Epithelial cell of esophagus (primary cell): ENCODE results near the gene MFAP3.

Experiments used
- DNase-seq: peaks from one replicate; pipeline ENCODE4 v3.0.0; 2010; ENCODE audit warnings: low read depth
- H3K4me3 ChIP-seq: 2 replicates; pipeline ENCODE4 v1.5.1; 2011; ENCODE audit warnings: mild to moderate bottlenecking, low read length, control low read depth
- TF ChIP-seq, protein P1 (sequence below): IDR thresholded peaks from 2 replicates; pipeline ENCODE4 v1.5.1; 2011; ENCODE audit warnings: low read depth, mild to moderate bottlenecking, low read length, control low read depth, inconsistent platforms; ENCODE audit not compliant: insufficient read depth; ENCODE audit errors: missing control alignments

Gene MFAP3

DNA sequence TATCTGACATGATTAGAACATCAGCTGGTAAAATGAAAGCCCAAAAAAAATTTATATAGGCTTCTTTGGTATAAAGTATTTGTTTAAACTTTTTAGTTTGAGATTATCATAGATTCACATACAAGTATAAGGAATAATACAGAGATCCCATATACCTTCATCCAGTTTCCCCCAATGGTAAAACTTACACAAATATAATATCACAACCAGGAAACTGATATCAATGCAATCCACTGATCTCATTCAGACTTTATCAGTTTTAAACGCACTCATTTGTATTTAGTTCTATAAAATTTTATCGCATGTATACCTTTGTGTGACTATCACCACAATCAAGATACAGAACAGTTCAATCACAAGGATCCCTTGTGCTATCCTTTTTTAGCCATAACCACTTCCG, 3.8 kb upstream of the MFAP3 start:
- no peak overlapping the region for H3K4me3 ChIP-seq
- DNase-seq, result no peak
- TF ChIP-seq, protein P1, sequence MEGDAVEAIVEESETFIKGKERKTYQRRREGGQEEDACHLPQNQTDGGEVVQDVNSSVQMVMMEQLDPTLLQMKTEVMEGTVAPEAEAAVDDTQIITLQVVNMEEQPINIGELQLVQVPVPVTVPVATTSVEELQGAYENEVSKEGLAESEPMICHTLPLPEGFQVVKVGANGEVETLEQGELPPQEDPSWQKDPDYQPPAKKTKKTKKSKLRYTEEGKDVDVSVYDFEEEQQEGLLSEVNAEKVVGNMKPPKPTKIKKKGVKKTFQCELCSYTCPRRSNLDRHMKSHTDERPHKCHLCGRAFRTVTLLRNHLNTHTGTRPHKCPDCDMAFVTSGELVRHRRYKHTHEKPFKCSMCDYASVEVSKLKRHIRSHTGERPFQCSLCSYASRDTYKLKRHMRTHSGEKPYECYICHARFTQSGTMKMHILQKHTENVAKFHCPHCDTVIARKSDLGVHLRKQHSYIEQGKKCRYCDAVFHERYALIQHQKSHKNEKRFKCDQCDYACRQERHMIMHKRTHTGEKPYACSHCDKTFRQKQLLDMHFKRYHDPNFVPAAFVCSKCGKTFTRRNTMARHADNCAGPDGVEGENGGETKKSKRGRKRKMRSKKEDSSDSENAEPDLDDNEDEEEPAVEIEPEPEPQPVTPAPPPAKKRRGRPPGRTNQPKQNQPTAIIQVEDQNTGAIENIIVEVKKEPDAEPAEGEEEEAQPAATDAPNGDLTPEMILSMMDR, result no peak

DNA sequence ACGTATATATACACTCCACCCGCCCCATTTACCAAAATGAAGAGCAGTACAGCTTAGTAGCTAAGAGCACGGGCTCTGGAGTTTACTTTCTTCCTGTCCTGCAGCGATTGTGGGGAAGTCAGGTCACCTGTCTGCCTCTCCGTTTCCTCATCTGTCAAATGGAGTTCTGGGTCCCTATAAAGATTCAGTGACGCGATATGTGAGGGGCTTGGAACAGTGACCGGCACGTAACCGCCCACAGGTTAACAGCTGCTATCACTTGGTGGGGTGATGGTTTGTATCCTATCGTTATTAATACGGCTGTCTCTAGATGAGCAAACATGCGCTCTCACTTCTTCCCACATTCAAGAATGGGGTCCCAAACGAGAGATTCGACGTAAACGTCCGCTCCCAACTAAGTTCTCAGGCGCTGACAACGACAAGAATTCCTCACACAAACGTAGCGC, 483 bp upstream of the MFAP3 start:
- H3K4me3 ChIP-seq, result peak overlapping the region; percentile 88
- DNase-seq, result peak; percentile 41
- TF ChIP-seq, protein P1, result no peak

DNA sequence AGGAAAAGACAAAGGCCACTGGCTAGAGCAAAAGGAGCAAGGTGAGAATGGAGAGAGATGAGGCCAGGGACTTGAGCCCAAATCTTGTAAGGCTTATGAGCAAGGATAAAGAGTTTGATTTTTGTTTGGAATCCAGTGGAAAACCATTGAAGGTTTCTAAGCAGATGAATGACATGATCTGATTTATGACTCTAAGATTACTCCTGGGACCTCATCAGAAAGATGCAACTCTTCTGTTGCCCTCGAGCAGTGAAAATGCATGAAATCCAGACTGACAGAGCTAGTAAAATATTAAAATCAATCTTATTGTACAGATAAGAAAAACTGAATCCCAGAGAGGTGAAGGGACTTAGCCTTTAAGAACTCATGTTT, 677 bp downstream of the MFAP3 start:
- DNase-seq, result no peak
- TF ChIP-seq, protein P1, result no peak
- H3K4me3 ChIP-seq, result peak overlapping the region; percentile 88

DNA sequence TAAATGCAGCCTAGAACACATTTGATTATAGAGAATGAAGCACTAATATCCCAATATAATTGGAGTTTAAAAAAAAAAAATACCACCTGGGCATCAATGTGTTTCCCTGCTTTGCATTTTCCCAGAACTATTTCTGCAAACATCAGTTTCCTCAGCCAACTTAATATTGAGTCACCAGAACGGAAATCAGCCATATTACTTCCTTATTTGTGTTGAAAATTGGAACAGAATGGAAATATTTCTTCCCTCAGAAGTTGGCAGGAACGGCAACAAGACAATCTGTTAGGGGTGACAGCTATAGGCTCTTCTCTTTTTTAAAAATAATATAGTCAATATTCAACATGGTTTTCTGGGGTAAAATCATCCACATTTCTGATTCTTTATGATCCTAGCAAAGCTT, 4.0 kb downstream of the MFAP3 start:
- TF ChIP-seq, protein P1, result no peak
- no peak for DNase-seq
- H3K4me3 ChIP-seq, result no peak overlapping the region

DNA sequence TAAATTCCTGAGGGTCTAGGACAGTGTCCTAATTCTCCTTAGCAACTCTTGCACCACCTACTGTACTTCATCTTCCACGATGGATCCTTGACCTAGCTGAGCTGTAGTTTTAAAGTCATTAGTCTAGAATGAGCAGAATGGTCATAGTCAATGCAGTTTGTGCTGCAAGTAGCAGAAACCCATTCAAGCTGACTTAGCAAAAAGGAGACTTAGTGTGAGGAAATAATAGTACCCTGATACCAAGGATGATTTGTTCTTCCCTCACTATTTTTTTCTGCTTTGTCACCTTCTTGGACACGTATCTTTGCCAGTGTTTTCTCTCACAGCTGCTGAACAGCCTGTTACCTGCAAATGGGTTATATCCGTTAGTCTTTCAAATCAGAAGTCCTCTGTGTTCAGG, 5.3 kb downstream of the MFAP3 start:
- TF ChIP-seq, protein P1, result no peak
- DNase-seq, result no peak
- H3K4me3 ChIP-seq, result no peak overlapping the region

DNA sequence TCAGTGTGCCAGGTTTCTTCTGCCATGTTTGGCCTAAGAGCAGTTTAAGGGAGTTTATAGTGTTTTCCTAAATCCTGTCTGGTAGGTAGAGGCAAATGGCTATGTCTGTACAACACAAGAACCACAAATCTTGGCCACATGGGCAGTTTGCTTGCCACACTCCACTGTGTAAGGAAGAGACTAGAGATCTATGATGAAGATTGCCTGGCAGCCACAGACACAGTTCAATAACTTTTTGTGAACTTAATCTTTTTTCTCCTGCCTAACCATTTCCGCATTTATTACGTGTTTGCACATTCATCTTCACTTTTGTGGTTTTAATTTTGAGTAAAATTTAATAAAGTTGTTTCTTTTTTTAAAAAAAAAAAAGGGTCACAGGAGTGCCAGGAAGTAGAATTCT, 5.8 kb downstream of the MFAP3 start:
- H3K4me3 ChIP-seq, result no peak overlapping the region
- TF ChIP-seq, protein P1, result no peak
- DNase-seq, result no peak

DNA sequence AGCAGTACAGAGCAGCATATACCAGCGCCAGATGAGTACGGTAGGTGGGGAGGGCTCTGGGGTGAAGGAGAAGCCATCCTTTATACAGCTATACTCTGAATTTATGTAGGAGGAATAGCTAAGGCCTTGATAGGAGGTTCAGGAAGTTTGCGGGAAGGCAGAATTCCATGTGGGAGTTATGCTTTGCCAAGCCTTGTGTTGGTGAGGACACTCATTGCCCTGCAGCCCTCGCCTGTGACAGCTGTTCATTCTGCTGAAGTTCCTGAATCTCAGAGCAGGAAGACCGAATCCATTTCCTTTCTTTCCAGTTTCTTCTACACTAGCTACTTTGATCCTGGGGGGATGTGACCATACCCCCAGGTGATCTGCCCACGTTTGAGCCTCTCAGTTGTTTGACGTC, 7.7 kb downstream of the MFAP3 start:
- TF ChIP-seq, protein P1, result no peak
- no peak overlapping the region for H3K4me3 ChIP-seq
- DNase-seq, result no peak
